ENCODE measurements around the gene ZBTB18. TPM values are rescaled to one million over a fixed set of nuclear protein-coding genes. Genes with fewer than 3 reads are reported as not detected.
"Not testable (repeated sequence)": the region's sequence is repeated elsewhere in the genome, so short reads cannot be mapped to it uniquely, and the experiment has no call there.

The ZBTB18 gene
- 10 to 100 TPM in 7 of 8 experiments, 1 to 10 TPM in 1; 9.5 to 49.1 (median 39.2) TPM for total RNA-seq

- in situ Hi-C loops (cut with MboI; ENCODE audit: low pct_unique_long_range_greater_than_20kb in 2 of 9, low sequenced_read_pairs in 9 of 9, unreplicated experiment in 9 of 9) = loop anchor here in 4 of 9 experiments (25.0 kb wide), 1 partner anchor 211 kb away; no protein-coding TSS in a partner anchor
- peaks cover 30 to 35% of the 10 kb centered on the region in 2 donors for H3K4me1 ChIP-seq (replicated peaks in 1 of 2)
- H3K27ac ChIP-seq = peak within 1 kb of the TSS; percentile 96 to 97
- ATAC-seq (replicated peaks in 6 of 8) = peak in 4 of 8 experiments; percentile 2 to 11 (median 4)
- WGBS, 10 experiments = 0 to 25% (median 0%) methylated on average over 1 to 4 of the region's 4 CpGs
- peak within 1 kb of the TSS; percentile 57 to 98 (median 77) for H3K4me3 ChIP-seq
These were observed at the start of gene ZBTB18 for GRCh38 chr1:244050835-244051444. Gene ZBTB18 (plus strand): TSS chr1:244051283. CDS start chr1:244051432, 149 bp downstream.

DNA sequence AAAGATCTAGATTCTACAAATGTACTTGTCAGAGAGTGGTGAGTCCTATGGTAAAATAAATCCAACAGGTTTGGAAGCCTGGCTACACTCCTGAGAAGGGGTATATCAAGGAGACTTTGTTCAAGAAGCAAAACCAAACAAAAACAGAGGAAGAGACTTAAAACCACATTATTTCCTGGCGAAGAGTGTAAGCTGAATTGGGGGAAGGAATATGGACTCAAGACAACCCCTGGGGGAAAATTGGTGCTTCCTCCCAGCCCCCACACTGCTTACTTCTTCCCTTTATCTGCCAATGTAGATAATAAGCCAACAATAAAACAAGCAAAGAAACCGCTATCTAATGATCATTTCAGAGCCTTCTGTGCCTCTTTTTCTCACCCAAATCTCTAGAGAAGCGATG is 48.4 kb upstream of the ZBTB18 start:
- ATAC-seq (replicated peaks in 6 of 8) = no peak
- Histone ChIP-seq H3K4me1 (replicated peaks in 1 of 2) (no peaks in the 10 kb centered on the region), H3K27ac (no peak overlapping the region), H3K4me3 (no peak overlapping the region)
- in situ Hi-C loops (cut with MboI; ENCODE audit: low pct_unique_long_range_greater_than_20kb in 2 of 9, low sequenced_read_pairs in 9 of 9, unreplicated experiment in 9 of 9) = no loop called here
- WGBS, 10 experiments = 4 to 100% (median 83%) methylated on average over 1 to 3 of the region's 3 CpGs; no CpG with 5 or more reads in 1 of the 10 experiments

DNA sequence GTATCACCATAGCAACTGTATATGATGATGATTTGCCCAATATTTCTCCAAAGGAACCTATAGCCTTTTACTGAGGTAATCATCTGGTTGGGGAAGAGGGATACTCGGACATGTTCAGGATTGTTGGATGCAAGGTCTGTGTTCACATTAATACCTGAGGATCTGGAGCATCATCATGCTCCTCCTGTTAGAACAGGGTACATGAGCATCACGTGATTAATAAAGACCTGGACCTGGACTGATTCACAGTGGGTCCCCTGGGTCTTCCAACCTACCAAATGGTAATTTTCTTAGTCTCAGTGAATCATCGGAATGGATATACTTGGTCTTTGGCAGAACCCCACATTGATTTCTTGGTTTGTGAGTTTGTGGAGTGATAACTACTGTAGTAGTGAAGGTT is 45.6 kb upstream of the ZBTB18 start:
- 11 to 100% (median 90%) methylated on average over 1 to 3 of the region's 3 CpGs; no CpG with 5 or more reads in 2 of the 10 experiments for WGBS, 10 experiments
- ATAC-seq (replicated peaks in 6 of 8) = no peak
- Histone ChIP-seq H3K27ac (no peak overlapping the region), H3K4me3 (no peak overlapping the region), H3K4me1 (replicated peaks in 1 of 2) (no peaks in the 10 kb centered on the region)
- in situ Hi-C loops (cut with MboI; ENCODE audit: low pct_unique_long_range_greater_than_20kb in 2 of 9, low sequenced_read_pairs in 9 of 9, unreplicated experiment in 9 of 9) = no loop called here

- no peak overlapping the region for H3K27ac ChIP-seq
- peaks cover 2% of the 10 kb centered on the region in 2 donors for H3K4me1 ChIP-seq (replicated peaks in 1 of 2)
- WGBS, 10 experiments = 0 to 67% (median 40%) methylated on average over 1 to 3 of the region's 3 CpGs; no CpG with 5 or more reads in 1 of the 10 experiments
- in situ Hi-C loops (cut with MboI; ENCODE audit: low pct_unique_long_range_greater_than_20kb in 2 of 9, low sequenced_read_pairs in 9 of 9, unreplicated experiment in 9 of 9) = no loop called here
- no peak for ATAC-seq (replicated peaks in 6 of 8)
- H3K4me3 ChIP-seq = no peak overlapping the region
These were observed 44.6 kb upstream of the ZBTB18 start for GRCh38 chr1:244006381-244006901.

DNA sequence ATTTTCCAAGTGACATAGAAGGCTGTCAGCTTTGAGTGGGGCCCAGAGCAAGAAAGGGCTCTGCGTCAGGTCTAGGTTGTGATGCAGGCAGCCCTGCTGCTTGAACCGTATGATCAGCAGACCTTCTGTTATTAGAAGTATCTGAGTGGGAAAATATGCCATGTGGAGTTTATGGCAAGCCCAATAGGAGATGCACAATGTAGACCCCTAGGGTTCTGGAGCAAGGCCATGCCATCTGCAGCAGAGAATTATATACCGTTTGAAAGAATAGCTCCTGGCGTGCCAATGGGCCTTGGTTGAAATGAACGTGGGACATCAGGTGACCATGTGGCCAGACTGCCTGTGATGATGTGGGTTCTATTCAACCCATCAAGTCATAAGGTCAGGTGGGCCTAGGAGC is 44.1 kb upstream of the ZBTB18 start:
- no peak overlapping the region for H3K27ac ChIP-seq
- in situ Hi-C loops (cut with MboI; ENCODE audit: low pct_unique_long_range_greater_than_20kb in 2 of 9, low sequenced_read_pairs in 9 of 9, unreplicated experiment in 9 of 9) = no loop called here
- 77 to 100% (median 91%) methylated on average over 1 to 5 of the region's 5 CpGs; no CpG with 5 or more reads in 4 of the 10 experiments for WGBS, 10 experiments
- peaks cover 2 to 6% of the 10 kb centered on the region in 2 donors for H3K4me1 ChIP-seq (replicated peaks in 1 of 2)
- ATAC-seq (replicated peaks in 6 of 8) = no peak
- H3K4me3 ChIP-seq = no peak overlapping the region

DNA sequence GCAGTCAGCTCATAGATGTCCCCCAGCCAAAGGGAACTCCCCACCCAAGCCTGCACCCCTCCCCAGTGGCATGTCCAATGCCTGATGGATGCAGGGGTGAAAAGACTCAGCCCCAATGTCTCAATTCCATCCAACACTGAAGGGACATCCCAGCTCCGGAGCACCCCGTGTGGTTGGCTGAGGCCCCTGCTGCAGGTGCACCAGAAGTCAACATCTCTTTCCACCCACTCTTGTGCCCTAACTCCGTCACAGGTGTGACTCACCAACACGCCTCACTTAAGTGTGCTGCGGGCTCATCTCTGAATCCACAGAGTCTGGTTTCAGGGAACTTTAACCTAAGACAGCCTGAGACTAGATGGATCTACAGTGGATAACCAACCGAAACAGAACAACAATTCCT is 40.9 kb upstream of the ZBTB18 start:
- Histone ChIP-seq H3K4me1 (replicated peaks in 1 of 2) (peaks cover 9 to 14% of the 10 kb centered on the region in 2 donors), H3K27ac (no peak overlapping the region), H3K4me3 (no peak overlapping the region)
- in situ Hi-C loops (cut with MboI; ENCODE audit: low pct_unique_long_range_greater_than_20kb in 2 of 9, low sequenced_read_pairs in 9 of 9, unreplicated experiment in 9 of 9) = no loop called here
- peak in 1 of 8 experiments; percentile 12 for ATAC-seq (replicated peaks in 6 of 8)
- 38 to 100% (median 89%) methylated on average over 1 to 5 of the region's 6 CpGs; no CpG with 5 or more reads in 5 of the 10 experiments for WGBS, 10 experiments

GRCh38 chr1:244010703-244011123 is 40.4 kb upstream of the ZBTB18 start:
- Histone ChIP-seq H3K4me3 (no peak overlapping the region), H3K27ac (no peak overlapping the region), H3K4me1 (replicated peaks in 1 of 2) (peaks cover 9 to 14% of the 10 kb centered on the region in 2 donors)
- WGBS, 10 experiments = 0 to 100% (median 73%) methylated on average over 1 to 2 of the region's 2 CpGs
- in situ Hi-C loops (cut with MboI; ENCODE audit: low pct_unique_long_range_greater_than_20kb in 2 of 9, low sequenced_read_pairs in 9 of 9, unreplicated experiment in 9 of 9) = no loop called here
- no peak for ATAC-seq (replicated peaks in 6 of 8)

DNA sequence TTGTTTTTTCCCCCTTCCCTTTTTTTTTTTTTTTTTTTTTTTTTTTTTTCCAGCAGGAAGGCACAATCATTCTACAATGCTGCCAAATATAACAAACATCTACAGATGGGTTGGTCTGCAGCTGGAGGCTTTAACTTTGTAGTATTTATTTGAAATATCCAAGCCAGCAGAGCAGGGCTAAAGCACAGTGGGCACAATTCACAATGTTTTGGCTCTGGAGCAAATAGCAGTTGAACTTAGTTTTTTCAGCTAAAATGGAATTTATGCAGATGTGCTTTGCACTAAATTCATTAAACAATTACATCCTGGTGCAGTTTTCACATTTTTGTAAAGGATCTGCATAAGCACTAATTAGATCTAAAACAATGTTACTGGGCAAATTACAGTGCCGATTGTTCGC is 39.8 kb upstream of the ZBTB18 start:
- WGBS, 10 experiments = 0 to 43% (median 19%) methylated on average over 1 to 2 of the region's 2 CpGs; no CpG with 5 or more reads in 1 of the 10 experiments
- H3K27ac ChIP-seq = no peak overlapping the region
- no peak overlapping the region for H3K4me3 ChIP-seq
- peaks cover 9 to 14% of the 10 kb centered on the region in 2 donors for H3K4me1 ChIP-seq (replicated peaks in 1 of 2)
- no peak for ATAC-seq (replicated peaks in 6 of 8)
- in situ Hi-C loops (cut with MboI; ENCODE audit: low pct_unique_long_range_greater_than_20kb in 2 of 9, low sequenced_read_pairs in 9 of 9, unreplicated experiment in 9 of 9) = no loop called here

DNA sequence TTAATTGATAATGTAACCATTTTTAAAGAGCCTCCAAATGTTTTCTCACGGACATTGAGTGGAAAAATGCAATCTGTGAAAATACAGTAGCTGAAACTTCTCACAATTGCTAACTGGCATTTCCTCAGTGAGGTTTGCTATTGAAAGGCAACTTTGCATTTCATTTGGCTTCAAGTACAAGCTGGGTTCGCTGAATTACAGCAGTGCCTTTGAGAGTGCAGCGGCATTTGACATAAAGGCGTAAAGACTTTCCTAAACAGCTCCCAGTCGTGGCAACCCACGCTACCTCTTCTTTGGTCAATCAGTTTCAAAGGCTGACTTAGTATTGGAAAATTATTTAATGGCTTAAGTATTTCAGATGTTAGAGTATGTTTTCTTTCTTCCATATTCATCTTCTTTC is 39.3 kb upstream of the ZBTB18 start:
- peak in 5 of 8 experiments; percentile 68 to 83 (median 81) for ATAC-seq (replicated peaks in 6 of 8)
- Histone ChIP-seq H3K4me3 (peak overlapping the region in 3 of 5 donors; percentile 0 to 13 (median 5)), H3K27ac (no peak overlapping the region), H3K4me1 (replicated peaks in 1 of 2) (peaks cover 9 to 14% of the 10 kb centered on the region in 2 donors)
- WGBS, 10 experiments = 0 to 100% (median 6%) methylated on average over 1 to 6 of the region's 6 CpGs; no CpG with 5 or more reads in 1 of the 10 experiments
- in situ Hi-C loops (cut with MboI; ENCODE audit: low pct_unique_long_range_greater_than_20kb in 2 of 9, low sequenced_read_pairs in 9 of 9, unreplicated experiment in 9 of 9) = no loop called here

DNA sequence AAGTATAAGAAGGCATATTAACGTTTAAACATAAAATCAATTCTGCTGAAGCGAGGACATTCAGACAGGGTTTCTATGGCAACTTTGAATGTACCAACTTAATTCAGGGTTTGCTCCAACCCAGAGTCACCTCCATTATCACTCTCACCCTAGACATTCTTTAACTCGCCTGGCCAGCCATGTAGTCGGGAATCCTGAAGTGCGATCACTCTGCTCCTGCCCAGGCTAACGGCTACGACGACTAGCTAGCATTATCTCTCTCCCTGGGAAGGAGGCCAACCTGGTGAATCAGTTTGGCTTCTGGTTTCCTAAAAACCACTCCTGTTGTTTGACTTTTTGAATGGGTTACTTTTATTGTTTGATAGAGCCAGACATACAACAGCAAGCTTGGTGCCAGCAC is 38.9 kb upstream of the ZBTB18 start:
- Histone ChIP-seq H3K4me1 (replicated peaks in 1 of 2) (peaks cover 9 to 14% of the 10 kb centered on the region in 2 donors), H3K4me3 (peak overlapping the region in 3 of 5 donors; percentile 0 to 13 (median 5)), H3K27ac (no peak overlapping the region)
- 0 to 67% (median 13%) methylated on average over 2 to 8 of the region's 8 CpGs for WGBS, 10 experiments
- ATAC-seq (replicated peaks in 6 of 8) = peak in 6 of 8 experiments; percentile 16 to 94 (median 88)
- in situ Hi-C loops (cut with MboI; ENCODE audit: low pct_unique_long_range_greater_than_20kb in 2 of 9, low sequenced_read_pairs in 9 of 9, unreplicated experiment in 9 of 9) = no loop called here

DNA sequence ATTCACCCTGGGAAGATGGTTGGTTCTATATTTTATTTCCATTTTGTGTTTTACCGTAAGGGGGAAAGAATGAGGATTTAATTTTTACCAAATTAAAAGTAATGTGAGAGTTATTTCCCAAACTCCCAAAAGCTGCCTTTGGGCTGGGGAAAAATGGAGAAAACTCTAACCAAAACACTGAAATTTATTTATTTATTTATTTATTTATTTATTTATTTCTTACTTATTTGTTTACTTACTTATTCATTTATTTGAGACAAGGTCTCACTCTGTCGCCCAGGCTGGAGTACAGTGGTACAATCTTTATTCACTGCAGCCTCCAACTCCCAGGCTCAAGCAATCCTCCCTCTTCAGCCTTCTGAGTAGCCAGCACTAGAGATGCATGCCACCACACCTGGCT is 38.0 kb upstream of the ZBTB18 start:
- no peak for ATAC-seq (replicated peaks in 6 of 8)
- 73 to 100% (median 95%) methylated on average over 1 to 2 of the region's 2 CpGs; no CpG with 5 or more reads in 1 of the 10 experiments for WGBS, 10 experiments
- H3K4me3 ChIP-seq = no peak overlapping the region
- H3K27ac ChIP-seq = no peak overlapping the region
- in situ Hi-C loops (cut with MboI; ENCODE audit: low pct_unique_long_range_greater_than_20kb in 2 of 9, low sequenced_read_pairs in 9 of 9, unreplicated experiment in 9 of 9) = no loop called here
- peaks cover 9 to 14% of the 10 kb centered on the region in 2 donors for H3K4me1 ChIP-seq (replicated peaks in 1 of 2)

DNA sequence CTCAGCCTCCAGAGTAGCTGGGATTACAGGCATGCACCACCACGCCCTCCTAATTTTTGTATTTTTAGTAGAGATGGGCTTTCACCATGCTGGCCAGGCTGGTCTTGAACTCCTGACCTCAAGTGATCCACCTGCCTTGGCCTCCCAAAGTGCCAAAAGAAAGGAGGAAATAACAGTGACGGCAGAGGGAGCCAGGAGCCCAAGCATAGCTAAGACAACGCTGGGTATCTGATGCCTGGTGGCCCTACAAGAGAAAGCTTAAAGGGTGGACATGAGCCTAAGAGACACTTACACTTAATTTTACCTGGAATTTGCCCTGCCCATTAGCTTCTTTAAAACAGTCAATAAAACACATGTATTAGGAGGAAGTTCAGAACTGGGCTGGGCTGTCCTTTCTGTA is 36.2 kb upstream of the ZBTB18 start:
- in situ Hi-C loops (cut with MboI; ENCODE audit: low pct_unique_long_range_greater_than_20kb in 2 of 9, low sequenced_read_pairs in 9 of 9, unreplicated experiment in 9 of 9); H3K27ac ChIP-seq; H3K4me3 ChIP-seq: not testable (repeated sequence)
- WGBS, 10 experiments = 0 to 90% (median 72%) methylated on average over 1 to 3 of the region's 3 CpGs; no CpG with 5 or more reads in 2 of the 10 experiments
- ATAC-seq (replicated peaks in 6 of 8) = peak in 1 of 8 experiments; percentile 51
- peaks cover 9 to 14% of the 10 kb centered on the region in 2 donors for H3K4me1 ChIP-seq (replicated peaks in 1 of 2)

DNA sequence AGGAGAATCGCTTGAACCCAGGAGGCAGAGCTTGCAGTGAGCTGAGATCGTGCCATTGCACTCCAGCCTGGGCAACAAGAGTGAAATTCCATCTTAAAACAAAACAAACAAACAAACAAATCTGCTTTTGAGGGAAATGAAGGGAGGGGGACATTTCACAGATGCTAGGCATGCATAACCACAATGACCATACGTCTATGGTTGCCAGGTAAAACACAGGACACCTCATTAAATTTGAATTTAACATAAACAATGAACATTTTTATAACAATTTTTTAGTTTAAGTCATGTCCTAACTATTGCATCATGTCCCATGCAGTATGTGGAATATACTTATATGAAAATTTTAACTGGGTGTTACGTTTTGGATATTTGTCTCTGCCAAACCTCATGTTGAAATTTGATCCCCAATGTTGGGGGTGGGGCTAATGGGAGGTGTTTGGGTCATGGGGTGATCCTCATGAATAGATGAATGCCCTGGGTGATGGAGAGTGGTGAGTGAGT is 31.0 kb upstream of the ZBTB18 start:
- in situ Hi-C loops (cut with MboI; ENCODE audit: low pct_unique_long_range_greater_than_20kb in 2 of 9, low sequenced_read_pairs in 9 of 9, unreplicated experiment in 9 of 9) = no loop called here
- no peak overlapping the region for H3K27ac ChIP-seq
- peak in 1 of 8 experiments; percentile 40 for ATAC-seq (replicated peaks in 6 of 8)
- WGBS, 10 experiments = 14 to 90% (median 64%) methylated on average over 1 to 4 of the region's 4 CpGs; no CpG with 5 or more reads in 2 of the 10 experiments
- no peak overlapping the region for H3K4me3 ChIP-seq
- H3K4me1 ChIP-seq (replicated peaks in 1 of 2) = peaks cover 6 to 11% of the 10 kb centered on the region in 2 donors
